ENCODE measurements around the gene PIANP. TPM values are rescaled to one million over a fixed set of nuclear protein-coding genes. Genes with fewer than 3 reads are reported as not detected.
A peak's percentile ranks its signal among the peaks of the same experiment; 100 is the strongest.

Gene PIANP
- total RNA-seq, 3 donors from 2014 or later (not counting 1 experiment from before 2014, with no cell fraction given) = not detected

- intact Hi-C loops (cut with micrococcal nuclease) = no loop called here
- H3K27me3 Mint-ChIP-seq (ENCODE audit: low read depth in 2 of 2) = no peaks in the 10 kb centered on the region
- H3K9me3 Mint-ChIP-seq = no peaks in the 10 kb centered on the region
- peaks cover 5% of the 10 kb centered on the region for H3K36me3 ChIP-seq (ENCODE audit: control insufficient read depth, insufficient read depth, low read length)
- peaks cover 7 to 11% of the 10 kb centered on the region in 2 donors for H3K4me1 Mint-ChIP-seq
- H3K27me3 ChIP-seq (ENCODE audit: control insufficient read depth, insufficient read depth, low read length) = no peaks in the 10 kb centered on the region
- H3K4me3 Mint-ChIP-seq = no peak overlapping the region
- H3K9me3 ChIP-seq (ENCODE audit: control insufficient read depth, insufficient read depth, low read length) = no peaks in the 10 kb centered on the region
- H3K4me1 ChIP-seq (ENCODE audit: control insufficient read depth, insufficient read depth, low read length) = peaks cover 25% of the 10 kb centered on the region
- 79% methylated on average over 4 of the region's 5 CpGs for WGBS (ENCODE audit: insufficient coverage)
- ATAC-seq = no peak
- peak in 1 of 2 donors; percentile 30 for DNase-seq
- H3K27ac Mint-ChIP-seq = no peak overlapping the region
- no peak overlapping the region for H3K27ac ChIP-seq (ENCODE audit: low read length)
- TF ChIP-seq CTCF (IDR thresholded peaks at IDR 0.05) = no peak
- no peak overlapping the region for H3K4me3 ChIP-seq (ENCODE audit: low read length)
- H3K36me3 Mint-ChIP-seq = no peaks in the 10 kb centered on the region
These were observed 55.7 kb downstream of the PIANP start for GRCh38 chr12:6644903-6645302.

DNA sequence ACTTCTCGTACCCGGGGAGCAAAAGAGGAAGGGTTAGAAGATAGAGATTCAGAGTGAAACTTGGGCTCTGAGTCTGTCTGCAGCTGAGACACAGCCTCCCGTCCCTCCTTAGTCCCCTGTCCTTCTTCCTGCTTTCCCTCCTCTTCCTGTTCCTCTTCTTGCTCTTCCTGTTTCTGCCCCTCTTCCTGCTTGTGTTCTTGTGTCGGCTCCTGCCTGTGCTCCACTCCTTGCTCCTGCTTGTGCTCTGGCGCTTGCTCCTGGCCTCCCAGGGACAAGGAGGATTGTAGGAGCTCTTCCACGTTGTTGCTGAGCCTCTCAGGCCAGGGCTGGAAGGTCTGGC, 56.4 kb downstream of the PIANP start:
- intact Hi-C loops (cut with micrococcal nuclease) = no loop called here
- H3K36me3 Mint-ChIP-seq = no peaks in the 10 kb centered on the region
- peak overlapping the region in 1 of 2 donors; percentile 5 for H3K27ac Mint-ChIP-seq
- peaks cover 5% of the 10 kb centered on the region for H3K36me3 ChIP-seq (ENCODE audit: control insufficient read depth, insufficient read depth, low read length)
- TF ChIP-seq CTCF (IDR thresholded peaks at IDR 0.05) = no peak
- H3K4me3 ChIP-seq (ENCODE audit: low read length) = no peak overlapping the region
- peak overlapping the region; percentile 31 for H3K27ac ChIP-seq (ENCODE audit: low read length)
- WGBS (ENCODE audit: insufficient coverage) = 38% methylated on average over 6 of the region's 6 CpGs
- no peaks in the 10 kb centered on the region for H3K9me3 ChIP-seq (ENCODE audit: control insufficient read depth, insufficient read depth, low read length)
- H3K27me3 Mint-ChIP-seq (ENCODE audit: low read depth in 2 of 2) = no peaks in the 10 kb centered on the region
- no peaks in the 10 kb centered on the region for H3K9me3 Mint-ChIP-seq
- peak in 1 of 3 donors; percentile 13 for ATAC-seq
- H3K4me1 Mint-ChIP-seq = peaks cover 7 to 11% of the 10 kb centered on the region in 2 donors
- no peak for DNase-seq
- H3K4me3 Mint-ChIP-seq = no peak overlapping the region
- H3K27me3 ChIP-seq (ENCODE audit: control insufficient read depth, insufficient read depth, low read length) = no peaks in the 10 kb centered on the region
- H3K4me1 ChIP-seq (ENCODE audit: control insufficient read depth, insufficient read depth, low read length) = peaks cover 28% of the 10 kb centered on the region

Other genes starting within 250 kb of the PIANP start
- gene TAPBPL, start 248.8 kb downstream of the PIANP start, total RNA-seq = 10 to 100 TPM; 43.0 to 51.4 (median 46.9) TPM
- 10 to 100 TPM; 81.0 to 84.3 (median 83.8) TPM for gene VAMP1, start 230.1 kb downstream of the PIANP start, total RNA-seq
- gene MRPL51, start 207.6 kb downstream of the PIANP start, total RNA-seq = 10 to 100 TPM; 32.8 to 48.3 (median 45.4) TPM
- gene NCAPD2, start 206.7 kb downstream of the PIANP start, total RNA-seq = 10 to 100 TPM; 38.8 to 53.1 (median 44.1) TPM
- 100 to 1,000 TPM; 606 to 729 (median 642) TPM for gene GAPDH, start 166.3 kb downstream of the PIANP start, total RNA-seq
- gene IFFO1, start 144.8 kb downstream of the PIANP start, total RNA-seq = 10 to 100 TPM; 51.5 to 67.7 (median 62.3) TPM
- 100 to 1,000 TPM in 1 of 3 donors, 10 to 100 TPM in 2; 85.2 to 105 (median 89.1) TPM for gene NOP2, start 132.5 kb downstream of the PIANP start, total RNA-seq
- 100 to 1,000 TPM; 568 to 795 (median 658) TPM for gene CHD4, start 93.4 kb downstream of the PIANP start, total RNA-seq
- 10 to 100 TPM in 2 of 3 donors, 1 to 10 TPM in 1; 10.0 to 27.8 (median 17.3) TPM for gene LPAR5, start 64.9 kb downstream of the PIANP start, total RNA-seq
- 10 to 100 TPM in 1 of 3 donors, 1 to 10 TPM in 2; 2.1 to 12.2 (median 4.7) TPM for gene ACRBP, start 53.4 kb downstream of the PIANP start, total RNA-seq
- gene ING4, start 37.7 kb downstream of the PIANP start, total RNA-seq = 10 to 100 TPM; 29.9 to 40.9 (median 30.2) TPM
- gene ZNF384, start 11.4 kb downstream of the PIANP start, total RNA-seq = 100 to 1,000 TPM in 2 of 3 donors, 10 to 100 TPM in 1; 95.1 to 101 (median 100) TPM
- 10 to 100 TPM; 23.5 to 29.8 (median 28.9) TPM for gene COPS7A, start 23.2 kb upstream of the PIANP start, total RNA-seq
- gene MLF2, start 52.3 kb upstream of the PIANP start, total RNA-seq = 100 to 1,000 TPM; 114 to 117 (median 116) TPM
- 10 to 100 TPM in 1 of 3 donors, 1 to 10 TPM in 2; 2.3 to 33.2 (median 2.8) TPM for gene PTMS, start 65.5 kb upstream of the PIANP start, total RNA-seq
- gene LAG3, start 71.7 kb upstream of the PIANP start, total RNA-seq = 1 to 10 TPM in 1 of 3 donors, under 1 TPM in 2; 0.36 to 7.6 (median 0.78) TPM
- 10 to 100 TPM in 1 of 3 donors, 1 to 10 TPM in 2; 8.5 to 10.1 (median 9.8) TPM for gene CD4, start 88.7 kb upstream of the PIANP start, total RNA-seq
- gene GPR162, start 121.0 kb upstream of the PIANP start, total RNA-seq = 1 to 10 TPM in 1 of 3 donors, under 1 TPM in 2; 0.39 to 2.1 (median 0.68) TPM
- 1 to 10 TPM in 1 of 3 donors, under 1 TPM in 1, not detected in 1; 0.72 to 1.8 TPM for gene P3H3, start 127.6 kb upstream of the PIANP start, total RNA-seq
- gene GNB3, start 140.1 kb upstream of the PIANP start, total RNA-seq = not detected
- 1 to 10 TPM; 1.4 to 3.3 (median 1.4) TPM for gene CDCA3, start 150.5 kb upstream of the PIANP start, total RNA-seq
- gene USP5, start 151.3 kb upstream of the PIANP start, total RNA-seq = 10 to 100 TPM; 48.3 to 67.2 (median 57.2) TPM
- gene TPI1, start 166.7 kb upstream of the PIANP start, total RNA-seq = 100 to 1,000 TPM; 167 to 196 (median 189) TPM
- gene SPSB2, start 172.5 kb upstream of the PIANP start, total RNA-seq = 10 to 100 TPM in 1 of 3 donors, 1 to 10 TPM in 2; 8.1 to 19.1 (median 8.4) TPM
- 10 to 100 TPM in 1 of 3 donors, 1 to 10 TPM in 2; 8.1 to 16.8 (median 9.8) TPM for gene LRRC23, start 204.0 kb upstream of the PIANP start, total RNA-seq
- gene ENO2, start 213.8 kb upstream of the PIANP start, total RNA-seq = 10 to 100 TPM; 21.6 to 30.8 (median 23.1) TPM
- 10 to 100 TPM; 29.3 to 34.0 (median 31.9) TPM for gene ATN1, start 227.1 kb upstream of the PIANP start, total RNA-seq
- not detected for gene RNU7-1, start 243.0 kb upstream of the PIANP start, total RNA-seq
- gene C12orf57, start 243.2 kb upstream of the PIANP start, total RNA-seq = 100 to 1,000 TPM; 125 to 157 (median 126) TPM

Measured in natural killer cell (primary cell).